GM18505 (cell line): ENCODE data around the gene ABO.
"Not testable (repeated sequence)": the region's sequence is repeated elsewhere in the genome, so short reads cannot be mapped to it uniquely, and the experiment has no call there.

ENCODE experiments used
- ATAC-seq: cut with Tn5 transposase; IDR thresholded peaks from one replicate; pipeline ENCODE4 v1.9.1; 2021; ENCODE audit not compliant: unreplicated experiment
- POLR2A ChIP-seq: IDR thresholded peaks from 4 replicates; pipeline ENCODE4 v1.6.1; 2011; ENCODE audit warnings: borderline replicate concordance; ENCODE audit not compliant: insufficient read depth, insufficient read length; ENCODE audit errors: extremely low read depth

ABO gene

GRCh38 chr9:133253268-133253667, 21.7 kb downstream of the ABO start:
- TF ChIP-seq POLR2A: no peak
- no peak for ATAC-seq

GRCh38 chr9:133252301-133253020, 22.5 kb downstream of the ABO start:
- no peak for TF ChIP-seq POLR2A
- ATAC-seq: no peak

- TF ChIP-seq POLR2A: no peak
- ATAC-seq: no peak
Observed at GRCh38 chr9:133251773-133252172, 23.2 kb downstream of the ABO start.

DNA sequence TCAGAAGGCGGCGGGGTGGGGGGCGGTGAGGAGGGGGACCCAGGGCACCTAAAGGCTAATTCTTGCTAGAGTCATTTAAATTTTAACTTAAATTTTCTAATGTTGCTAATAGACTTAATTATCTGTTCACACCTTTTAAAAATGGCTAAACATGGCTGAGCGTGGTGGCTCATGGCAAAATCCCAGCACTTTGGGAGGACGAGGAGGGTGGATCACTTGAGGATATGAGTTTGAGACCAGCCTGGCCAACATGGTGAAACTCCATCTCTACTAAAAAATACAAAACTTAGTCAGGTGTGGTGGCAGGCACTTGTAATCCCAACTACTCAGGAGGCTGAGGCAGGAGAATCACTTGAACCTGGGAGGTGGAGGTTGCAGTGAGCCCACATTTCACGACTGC, 23.8 kb downstream of the ABO start:
- not testable (repeated sequence) for ATAC-seq

- no peak for TF ChIP-seq POLR2A
- ATAC-seq: no peak
Observed at GRCh38 chr9:133250741-133251170, 24.2 kb downstream of the ABO start.

DNA sequence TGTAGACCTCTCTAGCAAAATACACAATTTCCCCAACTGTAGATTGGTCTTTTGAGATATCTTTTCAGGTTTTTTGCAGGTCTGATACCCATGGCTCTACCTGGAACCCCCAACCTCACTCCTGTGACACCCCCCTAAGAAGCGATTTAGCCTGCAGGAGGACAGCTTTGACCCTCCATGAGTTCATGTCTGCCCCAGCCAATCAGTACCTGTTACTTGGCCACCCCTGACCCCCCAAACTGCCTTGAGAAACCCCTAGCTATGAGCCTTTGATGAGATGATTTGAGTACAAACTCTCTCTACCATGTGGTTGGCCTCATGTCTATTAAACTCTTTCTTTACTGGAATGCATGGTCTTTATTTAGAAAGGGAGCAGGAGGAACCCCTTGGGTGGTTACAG, 25.7 kb downstream of the ABO start:
- no peak for TF ChIP-seq POLR2A
- no peak for ATAC-seq

DNA sequence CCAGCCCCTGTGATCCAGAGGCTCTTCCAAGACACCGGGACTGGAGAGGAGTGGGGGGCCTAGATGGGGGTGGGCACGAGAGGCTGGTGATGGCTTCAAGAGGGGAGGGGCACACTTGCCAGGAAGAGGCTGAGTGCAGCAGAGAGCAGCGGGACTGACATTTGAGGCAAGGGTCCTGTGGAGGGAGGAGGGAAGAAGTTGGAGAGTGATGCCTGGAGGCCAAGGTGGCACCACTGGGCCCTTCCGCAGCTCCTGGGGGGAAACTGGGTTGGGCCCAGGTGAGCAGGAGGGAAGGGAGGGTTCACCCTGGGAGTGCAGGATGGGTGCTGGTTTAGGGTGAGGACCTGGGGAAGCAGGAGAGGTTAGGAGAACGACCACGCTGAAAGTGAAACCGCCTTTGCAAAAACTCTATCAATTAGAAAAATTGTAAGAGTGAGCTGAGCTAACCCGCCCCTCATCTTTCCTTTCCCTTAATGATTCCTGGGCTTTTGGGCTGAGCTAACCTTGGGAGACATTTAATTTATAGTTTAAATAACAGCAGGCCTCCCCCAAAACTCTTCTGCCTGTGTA, 26.2 kb downstream of the ABO start:
- no peak for TF ChIP-seq POLR2A
- ATAC-seq: no peak

DNA sequence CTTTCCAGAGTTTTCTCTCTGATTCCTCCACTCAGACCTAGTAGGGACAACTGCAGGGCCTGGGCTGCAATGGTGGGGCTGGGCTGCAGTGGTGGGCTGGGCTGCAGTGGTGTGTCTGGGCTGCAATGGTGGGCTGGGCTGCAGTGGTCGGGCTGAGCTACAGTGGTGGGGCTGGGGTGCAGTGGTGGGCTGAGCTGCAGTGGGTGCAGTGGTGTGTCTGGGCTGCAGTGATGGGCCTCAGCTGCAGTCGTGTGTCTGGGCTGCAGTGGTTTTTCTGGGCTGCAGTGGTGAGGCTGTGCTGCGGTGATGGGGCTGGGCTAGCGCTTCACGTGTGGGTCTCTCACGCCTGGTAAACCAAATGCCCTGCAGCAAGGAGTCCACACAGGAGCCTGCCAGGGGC, 27.4 kb downstream of the ABO start:
- TF ChIP-seq POLR2A: no peak

DNA sequence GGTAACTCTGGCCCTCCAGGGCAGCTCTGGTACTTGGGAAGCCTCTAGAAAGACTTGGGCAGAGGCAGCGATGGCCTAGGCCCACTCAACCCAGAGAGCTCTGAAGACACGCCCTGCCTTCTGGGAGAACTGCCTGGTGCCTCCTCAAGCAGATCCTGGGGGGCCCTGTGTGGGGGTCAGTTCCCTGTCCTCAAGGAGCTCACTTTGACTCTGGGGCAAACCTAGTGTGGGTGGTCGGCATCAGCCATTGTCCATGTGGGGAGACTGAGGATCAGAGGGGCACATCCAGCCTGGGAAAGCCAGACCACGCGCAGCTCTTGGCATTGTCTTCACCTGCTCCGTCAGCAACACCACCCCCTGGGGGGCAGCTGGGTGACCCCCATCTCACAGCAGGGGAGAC, 28.0 kb downstream of the ABO start:
- no peak for ATAC-seq
- TF ChIP-seq POLR2A: no peak

More for the DNA sequence above, 27.4 kb downstream of the ABO start:
- ATAC-seq: no peak

GRCh38 chr9:133246562-133246961, 28.4 kb downstream of the ABO start:
- no peak for TF ChIP-seq POLR2A

GRCh38 chr9:133242991-133243390, 32.0 kb downstream of the ABO start:
- ATAC-seq: no peak

More at GRCh38 chr9:133246562-133246961, 28.4 kb downstream of the ABO start:
- ATAC-seq: no peak

GRCh38 chr9:133242241-133242640, 32.8 kb downstream of the ABO start:
- no peak for ATAC-seq
- no peak for TF ChIP-seq POLR2A

More at GRCh38 chr9:133242991-133243390, 32.0 kb downstream of the ABO start:
- TF ChIP-seq POLR2A: no peak

GRCh38 chr9:133239533-133240090, 35.4 kb downstream of the ABO start:
- no peak for TF ChIP-seq POLR2A
- ATAC-seq: no peak

DNA sequence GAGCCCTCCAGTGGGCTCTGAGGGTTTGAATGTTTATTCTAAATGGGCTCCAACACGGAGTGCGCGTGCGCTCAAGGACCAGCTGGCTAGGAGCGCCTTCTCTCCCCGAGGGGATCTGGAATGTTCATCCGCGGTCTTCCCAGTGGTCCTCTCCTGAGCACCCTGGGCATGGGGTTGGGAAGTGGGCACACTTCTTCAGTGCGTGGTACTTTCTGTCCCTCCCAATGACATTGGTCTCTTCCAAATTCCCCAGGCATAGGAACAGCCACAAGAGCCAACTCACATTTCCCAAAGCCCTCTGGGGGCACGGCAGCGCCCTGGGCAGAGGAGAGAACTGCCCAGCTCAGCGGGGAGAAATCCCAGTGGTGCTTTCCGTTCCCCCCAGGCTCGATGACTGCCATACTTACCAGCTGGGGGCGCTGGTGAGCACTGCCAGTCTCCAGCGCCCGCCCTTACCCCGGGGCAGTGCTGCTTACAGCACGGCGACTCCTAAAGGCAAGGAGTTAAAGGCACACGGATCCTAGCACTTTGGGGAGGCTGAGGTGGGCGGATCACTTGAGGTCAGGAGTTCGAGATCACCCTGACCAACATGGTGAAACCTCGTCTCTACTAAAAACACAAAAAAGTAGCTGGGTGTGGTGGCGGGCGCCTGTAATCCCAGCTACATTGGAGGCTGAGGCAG, 36.0 kb downstream of the ABO start:
- no peak for TF ChIP-seq POLR2A
- no peak for ATAC-seq

DNA sequence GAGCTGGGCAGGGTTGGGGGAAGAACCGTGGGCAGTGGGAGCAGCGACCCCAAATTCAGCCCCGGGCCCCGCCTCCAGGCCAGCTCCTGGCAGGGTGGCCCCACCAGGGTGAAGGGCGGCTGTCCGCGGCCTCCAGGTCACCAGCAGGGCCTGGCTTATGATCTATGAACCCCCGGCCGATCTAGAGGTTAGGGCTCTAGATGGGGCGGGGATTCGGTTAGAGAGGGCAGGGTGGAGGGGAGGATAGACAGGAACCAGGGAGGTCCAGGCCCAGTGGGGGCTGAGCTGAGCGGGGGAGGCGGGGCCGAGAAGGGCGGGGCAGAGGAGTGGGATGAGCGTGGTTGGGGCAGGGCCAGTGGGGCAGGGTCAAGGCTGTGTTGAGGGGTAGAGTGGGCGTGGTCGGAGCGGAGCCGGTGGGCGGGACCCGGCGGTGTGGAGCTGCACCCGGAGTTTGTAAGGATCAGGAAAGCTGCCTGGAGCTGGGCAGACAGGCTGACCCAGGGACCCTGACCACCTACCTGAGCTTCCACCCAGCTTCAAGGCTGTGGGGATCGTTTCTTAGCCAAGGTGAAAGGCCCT, 36.6 kb downstream of the ABO start:
- no peak for TF ChIP-seq POLR2A
- no peak for ATAC-seq
